22Rv1 (cell line): ENCODE measurements around the gene TNIP1.

ENCODE experiments used
- ZFX ChIP-seq: fragments of 450-650 bp; IDR thresholded peaks from 2 replicates; pipeline ENCODE4 v1.6.1; 2017; ENCODE audit warnings: antibody characterized with exemption, borderline replicate concordance
- TF ChIP-seq, protein P1 (sequence below): fragments of 450-650 bp; IDR thresholded peaks from 2 replicates; pipeline ENCODE4 v1.5.1; 2017; ENCODE audit warnings: mild to moderate bottlenecking

DNA sequence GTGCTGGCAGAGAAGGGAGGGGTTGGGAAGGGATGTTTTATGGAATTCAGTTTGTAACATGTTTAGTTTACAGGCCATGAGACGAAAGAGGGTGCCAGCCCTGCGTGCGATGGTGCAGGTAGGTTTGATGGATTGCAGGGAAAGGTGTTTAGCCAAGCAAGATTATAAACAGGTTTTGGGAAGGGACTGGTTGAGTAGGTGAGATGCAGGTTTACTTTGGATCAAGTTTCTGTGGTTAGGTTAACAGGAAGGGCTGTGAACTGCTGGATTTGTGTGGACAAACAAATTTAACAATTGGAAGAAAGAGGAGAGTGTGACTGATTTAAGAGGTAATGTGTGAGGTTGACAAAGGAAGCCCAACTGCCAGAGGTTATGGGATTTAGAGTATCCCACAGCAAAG lies 93.1 kb downstream of the TNIP1 start:
- TF ChIP-seq, protein P1, sequence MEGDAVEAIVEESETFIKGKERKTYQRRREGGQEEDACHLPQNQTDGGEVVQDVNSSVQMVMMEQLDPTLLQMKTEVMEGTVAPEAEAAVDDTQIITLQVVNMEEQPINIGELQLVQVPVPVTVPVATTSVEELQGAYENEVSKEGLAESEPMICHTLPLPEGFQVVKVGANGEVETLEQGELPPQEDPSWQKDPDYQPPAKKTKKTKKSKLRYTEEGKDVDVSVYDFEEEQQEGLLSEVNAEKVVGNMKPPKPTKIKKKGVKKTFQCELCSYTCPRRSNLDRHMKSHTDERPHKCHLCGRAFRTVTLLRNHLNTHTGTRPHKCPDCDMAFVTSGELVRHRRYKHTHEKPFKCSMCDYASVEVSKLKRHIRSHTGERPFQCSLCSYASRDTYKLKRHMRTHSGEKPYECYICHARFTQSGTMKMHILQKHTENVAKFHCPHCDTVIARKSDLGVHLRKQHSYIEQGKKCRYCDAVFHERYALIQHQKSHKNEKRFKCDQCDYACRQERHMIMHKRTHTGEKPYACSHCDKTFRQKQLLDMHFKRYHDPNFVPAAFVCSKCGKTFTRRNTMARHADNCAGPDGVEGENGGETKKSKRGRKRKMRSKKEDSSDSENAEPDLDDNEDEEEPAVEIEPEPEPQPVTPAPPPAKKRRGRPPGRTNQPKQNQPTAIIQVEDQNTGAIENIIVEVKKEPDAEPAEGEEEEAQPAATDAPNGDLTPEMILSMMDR: no peak
- TF ChIP-seq ZFX: no peak
